ENCODE measurements around the gene SNX1. TPM values are rescaled to one million over a fixed set of nuclear protein-coding genes. Genes with fewer than 3 reads are reported as not detected.

Gene SNX1
- total and polyA plus RNA-seq, 2 of the 8 experiments (the other 6 are each of a cell fraction or from before 2014, with no cell fraction given): 27.9 to 59.8 TPM

DNA sequence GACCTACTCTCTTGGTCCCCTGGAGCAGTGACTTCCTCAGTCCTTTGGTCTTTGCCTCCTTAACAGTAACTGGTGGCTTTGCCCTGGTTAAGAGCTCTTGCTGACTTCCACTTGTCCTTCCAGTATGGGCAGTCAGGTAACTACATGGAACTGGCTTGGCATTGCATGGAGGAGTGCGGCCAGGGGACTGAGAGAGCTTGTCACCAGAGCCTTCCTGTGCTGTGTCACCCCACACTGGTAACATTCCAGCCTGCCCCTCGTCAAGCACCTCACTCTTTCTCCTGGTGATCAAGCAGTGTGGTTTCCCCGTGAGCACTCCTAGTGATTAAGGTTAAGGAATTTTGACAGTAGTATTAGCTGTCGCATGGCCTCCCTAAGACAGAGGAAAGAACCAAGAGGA lies 36.4 kb downstream of the SNX1 start:
- no peak overlapping the region for H3K4ac ChIP-seq (replicated peaks; ENCODE audit: insufficient read length, low read depth, low read length)
- H3K14ac ChIP-seq (ENCODE audit: insufficient read length): no peak overlapping the region
- no peaks in the 10 kb centered on the region for H3K27me3 ChIP-seq (replicated peaks in 1 of 4; ENCODE audit: control insufficient read depth in 3 of 4, extremely low read depth in 1 of 4, insufficient read depth in 3 of 4, low read length in 3 of 4)
- no peak overlapping the region for H4K5ac ChIP-seq (ENCODE audit: insufficient read length, low read depth, low read length)
- no peak overlapping the region for H4K8ac ChIP-seq (ENCODE audit: extremely low read depth, insufficient read depth, low read length)
- H2BK12ac ChIP-seq (ENCODE audit: low read depth, low read length): no peak overlapping the region
- no peaks in the 10 kb centered on the region for H3K79me2 ChIP-seq (ENCODE audit: control insufficient read depth in 1 of 2, insufficient read depth in 2 of 2, low read length in 2 of 2)
- H2BK20ac ChIP-seq (ENCODE audit: low read length): no peak overlapping the region
- TF ChIP-seq BACH1 (IDR thresholded peaks at IDR 0.05; ENCODE audit: low read length) (no peak), CREB1 (IDR thresholded peaks at IDR 0.05) (no peak), CBX8 (IDR thresholded peaks at IDR 0.05; ENCODE audit: borderline replicate concordance, low read depth, low read length) (no peak), EZH2 (IDR thresholded peaks at IDR 0.05; ENCODE audit: low read depth, low read length, severe bottlenecking) (no peak), SIX5 (IDR thresholded peaks at IDR 0.05; ENCODE audit: low read depth, low read length) (no peak), NANOG (IDR thresholded peaks at IDR 0.05; ENCODE audit: insufficient read depth, low read depth, low read length, poor library complexity, severe bottlenecking) (no peak), GABPA (IDR thresholded peaks at IDR 0.05; ENCODE audit: borderline replicate concordance, insufficient read depth, low read length) (no peak)
- TF ChIP-seq, protein P1, sequence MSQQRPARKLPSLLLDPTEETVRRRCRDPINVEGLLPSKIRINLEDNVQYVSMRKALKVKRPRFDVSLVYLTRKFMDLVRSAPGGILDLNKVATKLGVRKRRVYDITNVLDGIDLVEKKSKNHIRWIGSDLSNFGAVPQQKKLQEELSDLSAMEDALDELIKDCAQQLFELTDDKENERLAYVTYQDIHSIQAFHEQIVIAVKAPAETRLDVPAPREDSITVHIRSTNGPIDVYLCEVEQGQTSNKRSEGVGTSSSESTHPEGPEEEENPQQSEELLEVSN (IDR thresholded peaks at IDR 0.05): no peak
- TF ChIP-seq, protein P2, sequence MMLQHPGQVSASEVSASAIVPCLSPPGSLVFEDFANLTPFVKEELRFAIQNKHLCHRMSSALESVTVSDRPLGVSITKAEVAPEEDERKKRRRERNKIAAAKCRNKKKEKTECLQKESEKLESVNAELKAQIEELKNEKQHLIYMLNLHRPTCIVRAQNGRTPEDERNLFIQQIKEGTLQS (IDR thresholded peaks at IDR 0.05; ENCODE audit: insufficient read depth, low read depth, low read length): no peak
- no peak overlapping the region for H2BK120ac ChIP-seq (replicated peaks; ENCODE audit: low read depth, low read length)
- H3K36me3 ChIP-seq (ENCODE audit: control insufficient read depth in 2 of 4, insufficient read depth in 4 of 4, low read length in 3 of 4): peaks cover 19 to 56% (median 44%) of the 10 kb centered on the region in 4 experiments
- H2BK15ac ChIP-seq (ENCODE audit: low read length): no peak overlapping the region
- peaks cover 0 to 1% of the 10 kb centered on the region in 2 experiments for H4K20me1 ChIP-seq (replicated peaks in 1 of 2; ENCODE audit: control insufficient read depth in 1 of 2, insufficient read depth in 2 of 2, low read length in 2 of 2)
- ChIA-PET CTCF (ENCODE audit: partially characterized antibody) (interaction anchor here (0.9 to 2.9 kb wide), 7 partner anchors 9 to 380 kb away, joined by 3 to 18 read pairs (median 8); no protein-coding TSS in a partner anchor), POLR2A (ENCODE audit: partially characterized antibody) (no interaction called here)
- no peak for FAIRE-seq
- H3K4me1 ChIP-seq (replicated peaks in 1 of 4; ENCODE audit: control insufficient read depth in 3 of 4, insufficient read depth in 4 of 4, low read length in 3 of 4): no peaks in the 10 kb centered on the region
- WGBS, 2 experiments (ENCODE audit: extremely low coverage in 1 of 2, insufficient coverage in 1 of 2, insufficient read length in 1 of 2, insufficient replicate concordance in 2 of 2, low coverage in 1 of 2, low lambda C conversion rate in 2 of 2, missing lambda C conversion rate in 1 of 2): 93% methylated on average over 4 of the region's 4 CpGs; no CpG with 5 or more reads in 1 of the 2 experiments
- no peak overlapping the region for H3K9ac ChIP-seq (replicated peaks in 1 of 4; ENCODE audit: extremely low read depth in 1 of 4, low read depth in 3 of 4, low read length in 3 of 4)
- H2AK5ac ChIP-seq (ENCODE audit: low read depth, low read length): no peak overlapping the region
- no peaks in the 10 kb centered on the region; the same call in 1 of the 2 replicates for H3K79me1 ChIP-seq (ENCODE audit: low read depth, low read length)
- no peak overlapping the region for H3K27ac ChIP-seq (ENCODE audit: low read depth, low read length)
- no peak overlapping the region for H3K56ac ChIP-seq (replicated peaks; ENCODE audit: insufficient read length, low read depth, low read length)
- H3K23ac ChIP-seq (ENCODE audit: insufficient read length): no peak overlapping the region
- no peak overlapping the region for H3K4me3 ChIP-seq (ENCODE audit: extremely low read depth in 1 of 4, insufficient read depth in 2 of 4, low read depth in 3 of 4, low read length in 4 of 4)
- no peak overlapping the region for H3K18ac ChIP-seq (ENCODE audit: extremely low read depth, low read length)
- H3K4me2 ChIP-seq (ENCODE audit: insufficient read depth in 1 of 2, low read depth in 2 of 2, low read length in 2 of 2): no peak overlapping the region
- H2AFZ ChIP-seq (ENCODE audit: low read length): no peak overlapping the region
- H3K23me2 ChIP-seq (ENCODE audit: low read depth, low read length): no peaks in the 10 kb centered on the region
- H3K9me3 ChIP-seq (ENCODE audit: insufficient read depth in 2 of 2, low read depth in 1 of 2, low read length in 1 of 2): no peaks in the 10 kb centered on the region
- DNase-seq (ENCODE audit: low read depth in 1 of 2, low spot score in 2 of 2): no peak
- H4K91ac ChIP-seq (replicated peaks; ENCODE audit: insufficient read length, low read length): no peak overlapping the region
- no peak overlapping the region for H2BK5ac ChIP-seq (ENCODE audit: low read depth, low read length)

Measured in H1 (cell line).